HepG2 (cell line): ENCODE data around the gene DUS1L. TPM values are rescaled to one million over a fixed set of nuclear protein-coding genes. Genes with fewer than 3 reads are reported as not detected.

Source experiments
- ARNT ChIP-seq: fragments of 450-650 bp; IDR thresholded peaks from 2 replicates; pipeline ENCODE4 v1.6.1; 2017
- BCL3 ChIP-seq: sonication (generic); formaldehyde crosslinking; IDR thresholded peaks from 2 replicates; pipeline ENCODE4 v1.5.1; 2020; ENCODE audit warnings: mild to moderate bottlenecking, missing genetic modification reagents, moderate library complexity
- HINFP ChIP-seq: sonication (generic); formaldehyde crosslinking; IDR thresholded peaks from 2 replicates; pipeline ENCODE4 v1.4.0; 2020; ENCODE audit warnings: low read depth, mild to moderate bottlenecking, missing genetic modification reagents
- HIVEP1 ChIP-seq: sonication (generic); formaldehyde crosslinking; IDR thresholded peaks from 2 replicates; pipeline ENCODE4 v1.4.0; 2020; ENCODE audit warnings: mild to moderate bottlenecking, missing genetic modification reagents
- NFYC ChIP-seq: IDR thresholded peaks from 2 replicates; pipeline ENCODE4 v1.6.1; 2016; ENCODE audit warnings: missing genetic modification reagents, missing compliant biosample characterization
- NR2F2 ChIP-seq: IDR thresholded peaks from 2 replicates; pipeline ENCODE4 v1.6.1; 2012; ENCODE audit warnings: low read depth, inconsistent platforms, borderline replicate concordance
- RCOR2 ChIP-seq: IDR thresholded peaks from 2 replicates; pipeline ENCODE4 v1.6.1; 2016; ENCODE audit warnings: missing biosample characterization, missing genetic modification reagents
- SOX6 ChIP-seq, 2 experiments: fragments of 450-650 bp in 1 of 2; sonication (generic) in 1 of 2; formaldehyde crosslinking in 1 of 2; IDR thresholded peaks; 2 replicates each; pipeline versions ENCODE4 v1.4.0 to v1.6.1; 2017 to 2020; ENCODE audit warnings: antibody characterized with exemption in 1 of 2, mild to moderate bottlenecking in 1 of 2, missing genetic modification reagents in 1 of 2
- SRSF1 ChIP-seq: fragments of 200-400 bp; formaldehyde crosslinking; optimal IDR thresholded peaks from 2 replicates; pipeline ENCODE3; 2017; ENCODE audit warnings: mild to moderate bottlenecking, low read depth, low read length, moderate library complexity
- SRSF4 ChIP-seq: fragments of 200-400 bp; formaldehyde crosslinking; IDR thresholded peaks from one replicate; pipeline ENCODE4 v1.6.1; 2018; ENCODE audit warnings: mild to moderate bottlenecking, low read depth, low read length, moderate library complexity; ENCODE audit not compliant: poor library complexity, severe bottlenecking
- ZFP1 ChIP-seq: IDR thresholded peaks from 2 replicates; pipeline ENCODE4 v1.6.1; 2016
- ZMYM2 ChIP-seq: sonication (generic); formaldehyde crosslinking; IDR thresholded peaks from 2 replicates; pipeline ENCODE4 v1.8.0; 2022; ENCODE audit warnings: mild to moderate bottlenecking, missing genetic modification reagents
- ZNF441 ChIP-seq: sonication (generic); formaldehyde crosslinking; IDR thresholded peaks from 2 replicates; pipeline ENCODE4 v1.7.0; 2021; ENCODE audit warnings: missing genetic modification reagents, borderline replicate concordance
- ZNF503 ChIP-seq: sonication (generic); formaldehyde crosslinking; IDR thresholded peaks from 2 replicates; pipeline ENCODE4 v1.4.0; 2020; ENCODE audit warnings: missing genetic modification reagents
- ZNF772 ChIP-seq: sonication (generic); formaldehyde crosslinking; IDR thresholded peaks from 2 replicates; pipeline ENCODE4 v1.5.0; 2020; ENCODE audit warnings: mild to moderate bottlenecking, missing genetic modification reagents
- ZNF780A ChIP-seq: sonication (generic); formaldehyde crosslinking; IDR thresholded peaks from 2 replicates; pipeline ENCODE4 v1.8.0; 2022; ENCODE audit warnings: mild to moderate bottlenecking, missing genetic modification reagents, moderate library complexity
- polyA plus RNA-seq, 8 experiments: library from polyadenylated mRNA; depleted of rRNA in 3 of 8; stranded (reverse) in 7 of 8; unstranded in 1 of 8; fragments of >200 nt; fragmentation: Illumina TruSeq in 4 of 8; extraction: Trizol in 4 of 8; gene quantifications; 2 replicates each; pipeline versions ENCODE4 v1.2.1 to v1.2.3, GENCODE V29; 2011 to 2016; ENCODE audit warnings: low read depth in 4 of 8, missing spikeins in 1 of 8, mixed read lengths in 1 of 8; ENCODE audit not compliant: insufficient read depth in 1 of 8
- total RNA-seq, 5 experiments: library from RNA; depleted of rRNA; stranded (reverse); fragments of >200 nt; fragmentation: Illumina TruSeq; extraction: Trizol; gene quantifications; 2 replicates each; pipeline ENCODE4 v1.2.3, GENCODE V29; 2016; ENCODE audit warnings: low read depth in 1 of 5
- TF ChIP-seq, protein P1 (sequence below): sonication (generic); formaldehyde crosslinking; IDR thresholded peaks from 2 replicates; pipeline ENCODE4 v1.4.0; 2020; ENCODE audit warnings: mild to moderate bottlenecking, missing genetic modification reagents, borderline replicate concordance
- TF ChIP-seq, protein P2 (sequence below): sonication (generic); formaldehyde crosslinking; IDR thresholded peaks from 2 replicates; pipeline ENCODE4 v1.8.0; 2022; ENCODE audit warnings: missing genetic modification reagents, mild to moderate bottlenecking, inconsistent platforms, borderline replicate concordance

The DUS1L gene
- total and polyA plus RNA-seq, 2 of the 13 experiments (the other 11 are each of a cell fraction or from before 2014, with no cell fraction given): 81.0 to 109 TPM

DNA sequence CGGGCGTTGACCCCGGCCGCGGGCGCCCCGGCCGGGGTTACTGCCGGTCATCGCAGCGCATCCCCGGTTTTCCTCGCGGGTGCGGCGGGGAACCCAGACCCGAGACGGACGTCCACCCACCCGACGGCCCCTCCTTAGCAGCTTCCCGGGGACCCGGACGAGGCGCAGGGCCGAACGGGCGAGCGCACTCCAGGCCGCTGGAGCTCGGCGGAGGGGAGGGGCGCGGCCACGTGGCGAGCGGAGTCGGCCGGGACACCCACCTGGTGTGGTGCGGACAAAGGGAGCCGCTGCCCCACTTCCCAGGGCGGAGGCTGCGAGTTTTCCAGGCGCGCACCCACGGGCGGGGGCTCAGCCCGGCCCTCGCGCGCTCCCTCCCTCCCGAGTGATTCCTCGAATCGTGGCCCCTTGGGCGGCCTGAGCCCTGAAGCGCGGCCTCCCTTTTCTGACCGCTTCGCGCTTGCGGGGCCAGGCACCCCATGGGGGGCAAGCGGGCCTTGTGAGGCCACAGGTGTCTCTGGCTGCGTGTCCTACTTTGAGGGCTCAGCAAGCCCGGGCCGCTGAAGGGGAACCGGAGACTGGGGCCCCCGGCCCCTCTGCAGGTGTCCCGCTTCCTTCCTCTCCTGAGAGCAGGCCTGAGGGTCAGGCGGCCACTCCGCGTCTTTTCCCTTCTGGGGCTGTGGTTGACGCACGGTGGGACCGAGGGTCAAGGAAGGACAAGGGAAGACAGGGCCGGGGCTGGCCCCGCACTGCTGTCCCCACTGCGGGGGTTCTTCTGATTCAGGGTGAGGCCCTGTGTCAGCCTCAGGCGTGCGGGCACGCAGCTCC is 33.5 kb upstream of the DUS1L start (continued):
- no peak for TF ChIP-seq ZNF503 (CRISPR knock-in tag)
- TF ChIP-seq ZNF780A (CRISPR knock-in tag): no peak
- TF ChIP-seq ZFP1 (CRISPR knock-in tag): no peak
- no peak for TF ChIP-seq HINFP (CRISPR knock-in tag)
- peak; percentile 96 for TF ChIP-seq SRSF1
- TF ChIP-seq SRSF4: peak; percentile 93
- 0 out of 2 replicates have a peak, but pooled peaks have one; percentile 33 for TF ChIP-seq ZMYM2 (CRISPR knock-in tag)
- TF ChIP-seq NR2F2: no peak
- no peak for TF ChIP-seq RCOR2 (CRISPR knock-in tag)
- TF ChIP-seq SOX6 (IDR thresholded peaks at IDR 0.05): no peak
- TF ChIP-seq SOX6 (CRISPR knock-in tag; IDR thresholded peaks at IDR 0.05): 0 out of 2 replicates have a peak, but pooled peaks have one; percentile 28
- peak; percentile 30; the same call in 1 of the 2 replicates for TF ChIP-seq ZNF772 (CRISPR knock-in tag)
- 0 out of 2 replicates have a peak, but pooled peaks have one; percentile 51 for TF ChIP-seq BCL3
- peak; percentile 71; the same call in 1 of the 2 replicates for TF ChIP-seq HIVEP1 (CRISPR knock-in tag)
- TF ChIP-seq NFYC (CRISPR knock-in tag): no peak
- TF ChIP-seq, protein P1, sequence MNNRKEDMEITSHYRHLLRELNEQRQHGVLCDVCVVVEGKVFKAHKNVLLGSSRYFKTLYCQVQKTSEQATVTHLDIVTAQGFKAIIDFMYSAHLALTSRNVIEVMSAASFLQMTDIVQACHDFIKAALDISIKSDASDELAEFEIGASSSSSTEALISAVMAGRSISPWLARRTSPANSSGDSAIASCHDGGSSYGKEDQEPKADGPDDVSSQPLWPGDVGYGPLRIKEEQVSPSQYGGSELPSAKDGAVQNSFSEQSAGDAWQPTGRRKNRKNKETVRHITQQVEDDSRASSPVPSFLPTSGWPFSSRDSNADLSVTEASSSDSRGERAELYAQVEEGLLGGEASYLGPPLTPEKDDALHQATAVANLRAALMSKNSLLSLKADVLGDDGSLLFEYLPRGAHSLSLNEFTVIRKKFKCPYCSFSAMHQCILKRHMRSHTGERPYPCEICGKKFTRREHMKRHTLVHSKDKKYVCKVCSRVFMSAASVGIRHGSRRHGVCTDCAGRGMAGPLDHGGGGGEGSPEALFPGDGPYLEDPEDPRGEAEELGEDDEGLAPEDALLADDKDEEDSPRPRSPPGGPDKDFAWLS (CRISPR knock-in tag): no peak
- TF ChIP-seq, protein P2, sequence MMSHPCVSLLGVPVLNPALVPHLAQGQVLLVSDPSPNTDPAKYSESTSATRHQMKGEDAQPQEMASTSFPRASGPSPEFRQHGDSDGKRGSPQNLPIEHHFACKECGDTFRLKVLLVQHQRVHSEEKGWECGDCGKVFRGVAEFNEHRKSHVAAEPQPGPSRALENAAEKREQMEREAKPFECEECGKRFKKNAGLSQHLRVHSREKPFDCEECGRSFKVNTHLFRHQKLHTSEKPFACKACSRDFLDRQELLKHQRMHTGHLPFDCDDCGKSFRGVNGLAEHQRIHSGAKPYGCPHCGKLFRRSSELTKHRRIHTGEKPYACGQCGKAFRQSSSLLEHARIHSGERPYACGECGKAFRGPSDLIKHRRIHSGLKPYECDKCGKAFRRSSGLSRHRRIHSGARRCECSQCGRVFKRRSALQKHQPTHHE (CRISPR knock-in tag): no peak
- TF ChIP-seq ZNF441 (CRISPR knock-in tag): no peak; the same call in 1 of the 2 replicates
- TF ChIP-seq ARNT: no peak
